ENCODE measurements around the gene GGT6. TPM values are rescaled to one million over a fixed set of nuclear protein-coding genes. Genes with fewer than 3 reads are reported as not detected.
A peak's percentile ranks its signal among the peaks of the same experiment; 100 is the strongest.

Gene GGT6
- total RNA-seq, 1 experiment from 2014 or later, result not detected

DNA sequence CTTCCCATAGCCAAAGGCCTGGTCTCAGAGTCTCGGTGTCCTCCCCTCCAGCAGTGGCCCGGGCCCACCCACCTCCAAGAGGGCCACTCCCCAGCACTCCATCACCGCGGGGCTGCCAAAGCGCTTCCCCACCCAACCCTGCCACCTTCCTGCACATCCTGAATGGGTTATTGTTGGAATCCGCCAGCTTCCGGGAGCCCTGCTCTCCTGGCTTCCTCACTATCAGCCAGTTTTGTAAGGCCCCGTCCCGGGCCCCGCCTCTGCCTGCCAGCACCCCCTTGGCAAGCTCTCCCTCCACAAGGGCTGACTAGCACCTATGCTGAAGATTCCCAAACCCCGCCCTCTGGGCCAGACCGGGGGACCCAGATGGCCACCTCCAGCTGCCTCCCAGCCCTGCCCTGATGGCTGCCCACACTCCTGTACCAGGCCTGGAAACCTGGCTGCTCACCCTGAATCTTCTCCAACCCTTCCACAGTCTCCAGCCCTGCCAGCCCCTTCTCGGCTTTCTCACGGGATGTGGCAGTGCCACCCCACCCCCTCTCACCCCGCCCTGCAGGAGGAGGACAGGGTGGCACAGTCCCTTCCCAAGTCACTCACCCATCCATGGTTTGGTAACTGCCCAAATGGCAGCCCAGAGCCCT is 19.6 kb downstream of the GGT6 start:
- TF ChIP-seq, protein P1, sequence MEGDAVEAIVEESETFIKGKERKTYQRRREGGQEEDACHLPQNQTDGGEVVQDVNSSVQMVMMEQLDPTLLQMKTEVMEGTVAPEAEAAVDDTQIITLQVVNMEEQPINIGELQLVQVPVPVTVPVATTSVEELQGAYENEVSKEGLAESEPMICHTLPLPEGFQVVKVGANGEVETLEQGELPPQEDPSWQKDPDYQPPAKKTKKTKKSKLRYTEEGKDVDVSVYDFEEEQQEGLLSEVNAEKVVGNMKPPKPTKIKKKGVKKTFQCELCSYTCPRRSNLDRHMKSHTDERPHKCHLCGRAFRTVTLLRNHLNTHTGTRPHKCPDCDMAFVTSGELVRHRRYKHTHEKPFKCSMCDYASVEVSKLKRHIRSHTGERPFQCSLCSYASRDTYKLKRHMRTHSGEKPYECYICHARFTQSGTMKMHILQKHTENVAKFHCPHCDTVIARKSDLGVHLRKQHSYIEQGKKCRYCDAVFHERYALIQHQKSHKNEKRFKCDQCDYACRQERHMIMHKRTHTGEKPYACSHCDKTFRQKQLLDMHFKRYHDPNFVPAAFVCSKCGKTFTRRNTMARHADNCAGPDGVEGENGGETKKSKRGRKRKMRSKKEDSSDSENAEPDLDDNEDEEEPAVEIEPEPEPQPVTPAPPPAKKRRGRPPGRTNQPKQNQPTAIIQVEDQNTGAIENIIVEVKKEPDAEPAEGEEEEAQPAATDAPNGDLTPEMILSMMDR (conservative IDR thresholded peaks at IDR 0.05; ENCODE audit: low read depth, low read length), result no peak
- no peak for TF ChIP-seq EZH2 (IDR thresholded peaks at IDR 0.05; ENCODE audit: low read length, unreplicated experiment)
- TF ChIP-seq EZH2phosphoT487 (IDR thresholded peaks at IDR 0.05; ENCODE audit: borderline replicate concordance, low read length), result no peak
- no peak for DNase-seq
- no peaks in the 10 kb centered on the region; the same call in 1 of the 2 replicates for H4K20me1 ChIP-seq (ENCODE audit: low read length)
- no peaks in the 10 kb centered on the region for H3K9me2 ChIP-seq (replicated peaks; ENCODE audit: low read length)
- ChIA-PET POLR2A (ENCODE audit: unreplicated experiment) (no interaction called here), CTCF (no interaction called here)
- no peaks in the 10 kb centered on the region for H3K27me3 ChIP-seq (ENCODE audit: low read length)
- no TSS peak for BruUV-seq (replicated peaks)
- no peak overlapping the region for H3K4me3 ChIP-seq (ENCODE audit: low read length)
- no peak overlapping the region for H3K9ac ChIP-seq (ENCODE audit: low read length)
- H3F3A ChIP-seq (ENCODE audit: low read length, unreplicated experiment), result no peaks in the 10 kb centered on the region
- no peak overlapping the region for H3K4me2 ChIP-seq (ENCODE audit: low read length)
- intact Hi-C loops (cut with micrococcal nuclease), result no loop called here
- no peaks in the 10 kb centered on the region for H3K9me3 ChIP-seq (ENCODE audit: low read length)
- no peak overlapping the region for H2AFZ ChIP-seq (ENCODE audit: low read length)
- no peak overlapping the region for H3K27ac ChIP-seq (ENCODE audit: low read length)
- ATAC-seq, result no peak
- peaks cover 3% of the 10 kb centered on the region for H3K36me3 ChIP-seq (ENCODE audit: low read depth, low read length)
- no peaks in the 10 kb centered on the region for H3K4me1 ChIP-seq (ENCODE audit: insufficient read depth, low read length)
- H3K79me2 ChIP-seq (ENCODE audit: low read length), result no peaks in the 10 kb centered on the region

DNA sequence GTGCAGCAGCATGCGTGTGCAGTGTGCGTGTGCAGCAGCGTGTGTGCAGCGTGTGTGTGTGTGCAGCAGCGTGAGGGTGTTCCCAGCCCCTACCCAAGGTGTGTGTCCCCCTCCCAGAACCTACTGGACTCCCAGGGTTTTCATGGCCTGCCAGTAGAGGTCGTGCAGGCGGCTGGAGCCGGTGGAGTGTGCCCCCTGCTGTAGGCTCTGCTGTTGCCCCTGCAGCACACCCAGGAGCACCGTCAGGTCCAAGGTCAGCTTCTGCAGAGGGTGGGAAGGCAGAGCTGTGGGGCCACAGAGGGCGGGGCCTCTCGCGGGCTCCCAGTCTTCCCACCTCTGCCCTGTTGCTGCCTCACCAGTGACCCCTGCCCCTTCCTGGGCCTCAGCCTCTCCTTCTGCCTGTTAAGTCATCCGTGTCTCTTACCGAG is 20.1 kb downstream of the GGT6 start:
- no peak overlapping the region for H3K27ac ChIP-seq (ENCODE audit: low read length)
- H3K9me3 ChIP-seq (ENCODE audit: low read length), result no peaks in the 10 kb centered on the region
- H3K4me2 ChIP-seq (ENCODE audit: low read length), result no peak overlapping the region
- H3K4me1 ChIP-seq (ENCODE audit: insufficient read depth, low read length), result no peaks in the 10 kb centered on the region
- H3K27me3 ChIP-seq (ENCODE audit: low read length), result no peaks in the 10 kb centered on the region
- no peaks in the 10 kb centered on the region for H3F3A ChIP-seq (ENCODE audit: low read length, unreplicated experiment)
- H3K36me3 ChIP-seq (ENCODE audit: low read depth, low read length), result peaks cover 3% of the 10 kb centered on the region
- CTCF ChIA-PET, result no interaction called here
- BruUV-seq (replicated peaks), result no TSS peak
- H3K9me2 ChIP-seq (replicated peaks; ENCODE audit: low read length), result no peaks in the 10 kb centered on the region
- ATAC-seq (no peak), DNase-seq (no peak)
- POLR2A ChIA-PET (ENCODE audit: unreplicated experiment), result no interaction called here
- H4K20me1 ChIP-seq (ENCODE audit: low read length), result no peaks in the 10 kb centered on the region; the same call in 1 of the 2 replicates
- H3K9ac ChIP-seq (ENCODE audit: low read length), result no peak overlapping the region
- no peak overlapping the region for H2AFZ ChIP-seq (ENCODE audit: low read length)
- TF ChIP-seq EZH2 (IDR thresholded peaks at IDR 0.05; ENCODE audit: low read length, unreplicated experiment) (no peak), EZH2phosphoT487 (IDR thresholded peaks at IDR 0.05; ENCODE audit: borderline replicate concordance, low read length) (no peak)
- TF ChIP-seq, protein P1 (conservative IDR thresholded peaks at IDR 0.05; ENCODE audit: low read depth, low read length), result peak; percentile 26; the same call in 1 of the 2 replicates
- no peak overlapping the region for H3K4me3 ChIP-seq (ENCODE audit: low read length)
- intact Hi-C loops (cut with micrococcal nuclease), result no loop called here
- H3K79me2 ChIP-seq (ENCODE audit: low read length), result no peaks in the 10 kb centered on the region

DNA sequence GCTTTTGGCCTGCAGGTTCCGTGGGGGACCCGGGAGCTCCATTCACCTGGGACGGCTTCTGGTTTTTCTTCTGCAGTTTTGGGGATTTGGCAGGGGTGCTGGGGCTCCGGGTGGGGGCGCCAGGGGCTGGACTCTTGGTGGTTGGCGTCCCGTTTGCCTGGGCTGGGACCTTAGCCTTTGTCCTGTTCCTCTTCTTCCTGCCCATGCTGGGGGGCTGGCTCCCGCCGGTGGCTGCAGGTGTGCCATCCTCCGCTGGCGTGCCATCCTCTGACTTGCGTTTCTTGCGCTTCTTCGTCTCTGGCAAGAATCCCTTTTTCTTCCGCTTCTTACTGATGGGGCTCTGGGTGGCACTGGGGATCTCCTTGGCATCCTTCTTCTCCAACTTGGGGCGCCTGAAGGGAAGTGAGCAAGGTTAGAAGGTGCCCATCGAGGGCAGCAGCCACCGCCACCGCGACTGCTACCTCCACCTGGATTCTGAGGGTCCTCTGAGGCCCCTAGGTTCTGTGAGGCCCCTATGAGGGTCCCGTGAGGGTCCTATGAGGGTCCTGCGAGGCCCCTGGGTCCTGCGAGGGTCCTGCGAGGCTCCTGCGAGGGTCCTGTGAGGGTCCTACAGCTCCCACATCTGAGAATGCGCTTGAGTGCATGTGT is 20.7 kb downstream of the GGT6 start:
- POLR2A ChIA-PET (ENCODE audit: unreplicated experiment), result no interaction called here
- no peak overlapping the region for H2AFZ ChIP-seq (ENCODE audit: low read length)
- no TSS peak for BruUV-seq (replicated peaks)
- intact Hi-C loops (cut with micrococcal nuclease), result loop anchor here (10.0 kb wide), 1 partner anchor 115 kb away; no protein-coding TSS in a partner anchor
- H3K4me3 ChIP-seq (ENCODE audit: low read length), result no peak overlapping the region
- no peak overlapping the region for H3K9ac ChIP-seq (ENCODE audit: low read length)
- H3K4me1 ChIP-seq (ENCODE audit: insufficient read depth, low read length), result no peaks in the 10 kb centered on the region
- no peak for DNase-seq
- no peaks in the 10 kb centered on the region for H3K9me3 ChIP-seq (ENCODE audit: low read length)
- ATAC-seq, result no peak
- no peaks in the 10 kb centered on the region for H3F3A ChIP-seq (ENCODE audit: low read length, unreplicated experiment)
- H4K20me1 ChIP-seq (ENCODE audit: low read length), result no peaks in the 10 kb centered on the region; the same call in 1 of the 2 replicates
- no peak overlapping the region for H3K27ac ChIP-seq (ENCODE audit: low read length)
- no peaks in the 10 kb centered on the region for H3K9me2 ChIP-seq (replicated peaks; ENCODE audit: low read length)
- CTCF ChIA-PET, result no interaction called here
- no peaks in the 10 kb centered on the region for H3K79me2 ChIP-seq (ENCODE audit: low read length)
- no peaks in the 10 kb centered on the region for H3K27me3 ChIP-seq (ENCODE audit: low read length)
- H3K4me2 ChIP-seq (ENCODE audit: low read length), result no peak overlapping the region
- TF ChIP-seq, protein P1 (conservative IDR thresholded peaks at IDR 0.05; ENCODE audit: low read depth, low read length), result no peak
- TF ChIP-seq EZH2phosphoT487 (IDR thresholded peaks at IDR 0.05; ENCODE audit: borderline replicate concordance, low read length), result no peak
- TF ChIP-seq EZH2 (IDR thresholded peaks at IDR 0.05; ENCODE audit: low read length, unreplicated experiment), result no peak
- peaks cover 3% of the 10 kb centered on the region for H3K36me3 ChIP-seq (ENCODE audit: low read depth, low read length)

Measured in PC-3 (cell line).